Retinal pigment epithelial cell (primary cell): ENCODE results near the gene HACD2.

ENCODE experiments used
- DNase-seq: peaks from one replicate; pipeline ENCODE4 v3.0.0-alpha.2; 2010; ENCODE audit warnings: low read depth
- H3K4me3 ChIP-seq: 2 replicates; pipeline ENCODE4 v1.5.1; 2011; ENCODE audit warnings: mild to moderate bottlenecking, low read length, control low read depth, moderate library complexity
- CTCF ChIP-seq: conservative IDR thresholded peaks from 2 replicates; pipeline ENCODE4 v1.5.1; 2011; ENCODE audit warnings: low read depth, low read length, control low read depth, inconsistent platforms

Gene HACD2

GRCh38 chr3:123508178-123508577 is 76.7 kb downstream of the HACD2 start:
- no peak for DNase-seq
- no peak overlapping the region for H3K4me3 ChIP-seq
- no peak for TF ChIP-seq CTCF

GRCh38 chr3:123505820-123506219 is 79.0 kb downstream of the HACD2 start:
- DNase-seq = no peak
- no peak for TF ChIP-seq CTCF
- no peak overlapping the region for H3K4me3 ChIP-seq

GRCh38 chr3:123503203-123503602 is 81.7 kb downstream of the HACD2 start:
- no peak for DNase-seq
- H3K4me3 ChIP-seq = no peak overlapping the region
- TF ChIP-seq CTCF = no peak

GRCh38 chr3:123499322-123499721 is 85.5 kb downstream of the HACD2 start:
- DNase-seq = no peak
- no peak overlapping the region for H3K4me3 ChIP-seq
- no peak for TF ChIP-seq CTCF

GRCh38 chr3:123498761-123499160 is 86.1 kb downstream of the HACD2 start:
- no peak for TF ChIP-seq CTCF
- H3K4me3 ChIP-seq = no peak overlapping the region
- DNase-seq = no peak

GRCh38 chr3:123493912-123494311 is 90.9 kb downstream of the HACD2 start:
- DNase-seq = no peak
- H3K4me3 ChIP-seq = no peak overlapping the region
- TF ChIP-seq CTCF = no peak

GRCh38 chr3:123491966-123492587 is 92.8 kb downstream of the HACD2 start:
- TF ChIP-seq CTCF = no peak
- no peak for DNase-seq

More at GRCh38 chr3:123491966-123492587, 92.8 kb downstream of the HACD2 start:
- no peak overlapping the region for H3K4me3 ChIP-seq
